AG20443 (cell line): ENCODE data around the gene FAM89A.
"Not testable (repeated sequence)": the region's sequence is repeated elsewhere in the genome, so short reads cannot be mapped to it uniquely, and the experiment has no call there.

Experiments
- DNase-seq: peaks from one replicate; pipeline ENCODE4 v3.0.0; 2012; ENCODE audit warnings: low spot score, mixed read lengths

The FAM89A gene

DNA sequence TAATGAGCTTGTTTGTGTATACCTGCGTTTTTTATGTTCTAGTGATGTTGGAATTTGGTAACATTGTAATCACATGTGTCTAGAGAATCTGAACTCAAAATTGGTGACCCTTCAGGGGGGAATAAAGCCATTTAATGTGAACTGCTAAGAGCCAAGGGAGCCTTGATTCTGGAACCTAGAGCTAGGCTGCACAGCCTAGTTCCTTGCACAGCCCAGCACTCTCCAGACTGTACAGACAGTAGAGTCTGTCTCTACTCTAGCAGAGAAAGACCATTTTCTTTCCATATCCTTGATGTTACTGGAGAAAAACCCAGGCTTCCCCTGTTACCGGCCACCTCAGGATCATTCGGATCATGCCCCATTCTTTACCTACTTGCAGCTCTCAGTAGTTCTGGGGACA lies 52.6 kb downstream of the FAM89A start:
- no peak for DNase-seq

DNA sequence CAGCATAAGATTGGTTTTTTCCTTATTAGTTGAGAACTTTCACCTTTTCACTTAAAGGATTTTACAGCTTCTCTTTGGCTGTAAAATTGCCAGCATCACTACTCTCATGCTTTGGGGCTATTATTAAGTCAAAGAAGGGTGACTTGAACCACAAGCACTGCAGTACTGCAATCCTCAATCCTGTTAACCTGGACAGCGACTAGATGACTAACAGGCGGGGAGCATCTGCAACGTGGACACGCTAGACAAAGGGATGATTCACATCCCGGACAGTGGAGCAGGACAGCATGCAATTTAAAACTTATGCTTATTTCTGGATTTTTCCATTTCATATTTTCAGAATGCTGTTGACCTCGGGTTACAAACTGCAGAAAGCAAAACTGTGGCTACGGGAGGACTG lies 53.1 kb downstream of the FAM89A start:
- DNase-seq, result no peak

DNA sequence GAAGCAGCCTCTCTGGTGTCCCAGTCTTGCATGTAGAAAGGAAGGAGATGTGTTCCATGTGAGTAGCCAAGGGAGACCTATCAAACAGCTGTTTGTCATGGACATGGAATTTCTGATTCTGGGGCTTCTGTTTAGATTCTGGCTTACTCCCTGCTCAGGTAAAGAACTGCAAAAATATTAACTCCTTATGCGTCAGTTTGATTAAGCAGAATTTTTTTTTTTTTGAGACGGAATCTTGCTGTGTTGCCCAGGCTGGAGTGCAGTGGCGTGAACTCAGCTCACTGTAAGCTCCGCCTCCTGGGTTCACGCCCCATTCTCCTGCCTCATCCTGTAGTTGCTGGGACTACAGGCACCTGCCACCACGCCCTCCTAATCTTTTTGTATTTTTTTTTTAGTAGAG lies 54.3 kb downstream of the FAM89A start:
- DNase-seq, result no peak

DNA sequence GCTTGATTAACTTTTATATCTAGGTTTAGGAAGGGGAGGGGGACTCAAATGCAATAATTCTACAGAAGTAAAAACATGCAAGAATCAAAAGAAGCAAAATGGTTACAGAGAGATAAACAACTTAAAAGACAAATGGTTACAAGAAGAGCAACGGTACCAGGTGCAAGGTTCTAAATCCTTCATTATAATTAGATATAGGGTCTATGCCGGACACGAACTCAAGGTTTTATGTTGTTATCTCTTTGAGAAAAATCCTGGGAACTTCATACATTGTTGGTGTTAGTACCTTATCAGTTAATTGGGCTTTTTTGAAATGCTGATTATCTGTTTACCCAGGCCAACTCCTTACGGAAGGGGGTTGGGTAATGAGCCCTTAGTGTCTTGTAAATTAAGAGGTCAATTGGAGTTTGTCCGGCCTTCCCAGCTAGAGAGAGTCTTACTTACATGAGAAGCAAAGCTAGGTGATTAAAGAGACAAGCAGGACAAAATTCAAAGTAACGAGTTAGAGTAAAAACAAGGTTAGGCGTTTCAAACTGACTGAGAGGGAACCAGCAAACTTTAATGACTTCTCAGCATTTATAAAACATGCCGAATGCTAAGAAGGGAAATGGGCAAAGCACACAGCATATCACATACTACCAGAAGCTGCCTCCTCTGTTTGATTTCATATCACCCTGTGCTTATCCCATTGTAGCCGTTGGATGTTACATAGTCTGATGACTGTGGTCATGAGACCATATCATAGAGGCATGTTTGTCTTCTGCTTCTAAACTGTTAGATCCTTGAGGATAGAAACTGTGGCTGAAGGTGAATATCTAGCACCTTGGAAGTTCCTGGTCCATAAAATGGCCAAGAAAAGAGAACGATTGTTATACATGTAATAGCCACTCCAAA lies 55.2 kb downstream of the FAM89A start:
- DNase-seq, result not testable (repeated sequence)

DNA sequence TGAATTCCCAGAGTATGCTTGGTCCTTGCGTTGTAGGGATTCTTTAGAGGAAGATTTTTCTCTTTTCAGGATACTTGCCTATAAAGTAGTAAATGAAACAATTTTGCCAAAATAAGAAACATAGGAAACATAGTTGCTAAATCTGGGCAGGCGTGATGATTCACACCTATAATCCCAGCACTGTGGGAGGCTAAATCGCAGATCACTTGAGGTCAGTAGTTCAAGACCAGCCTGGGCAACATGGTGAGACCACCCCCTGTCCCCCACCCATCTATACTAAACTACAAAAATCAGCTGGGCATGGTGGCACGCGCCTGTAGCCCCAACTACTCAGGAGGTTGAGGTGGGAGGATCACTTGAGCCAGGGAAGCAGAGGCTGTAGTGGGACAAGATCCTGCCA lies 56.2 kb downstream of the FAM89A start:
- no peak for DNase-seq

DNA sequence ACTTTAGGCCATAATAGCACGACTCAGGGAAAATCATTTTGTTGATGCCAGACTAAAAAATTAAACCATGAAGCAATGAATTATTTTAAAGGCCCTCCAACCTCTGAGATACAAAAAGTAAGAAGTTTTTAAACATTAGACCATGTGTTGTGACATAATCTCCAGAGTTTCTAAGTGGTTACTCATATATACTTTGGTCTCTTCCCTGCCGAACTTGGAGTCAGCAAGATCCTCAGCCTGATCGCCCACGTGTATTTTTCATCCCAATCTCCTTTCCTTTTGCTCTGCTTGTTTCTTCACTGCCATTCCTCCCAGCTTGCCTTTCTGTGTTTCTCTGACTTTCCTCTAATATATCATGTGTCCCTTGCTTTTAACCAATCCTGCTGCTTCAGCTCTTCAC lies 57.4 kb downstream of the FAM89A start:
- peak; percentile 32 for DNase-seq

DNA sequence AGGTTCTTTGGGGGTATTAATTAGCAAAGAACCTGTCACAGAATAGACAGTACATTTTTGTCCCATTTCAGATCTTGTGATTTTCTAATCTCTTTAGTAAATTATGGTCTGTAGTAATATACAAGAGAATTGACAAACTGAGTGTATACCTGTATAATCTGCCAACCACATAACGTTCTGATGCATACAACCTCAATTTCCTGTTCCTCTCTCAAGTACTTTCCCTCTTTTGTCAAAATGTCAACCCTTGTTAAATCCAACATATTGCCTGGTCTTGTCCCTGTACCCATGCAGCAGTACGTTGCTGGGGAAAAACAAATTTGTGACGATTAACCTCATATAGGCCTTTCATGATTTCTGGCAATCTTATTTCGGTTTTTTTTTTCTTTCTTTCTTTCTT lies 60.1 kb downstream of the FAM89A start:
- no peak for DNase-seq

DNA sequence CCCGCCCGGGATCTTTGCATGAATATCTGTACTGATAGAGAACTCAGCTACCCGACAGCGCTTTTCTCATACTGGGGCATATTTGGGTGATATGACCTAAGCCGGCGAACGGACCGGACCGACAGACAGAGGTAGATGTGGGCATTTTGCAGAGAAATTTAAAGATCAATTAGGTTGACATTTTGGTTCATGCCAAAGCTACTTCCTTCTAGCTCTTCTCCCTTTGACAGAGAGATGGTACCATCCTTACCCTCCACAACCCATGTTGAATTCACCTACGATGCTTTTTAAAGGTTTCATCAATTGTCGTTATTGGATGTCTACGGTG lies 60.7 kb downstream of the FAM89A start:
- no peak for DNase-seq

DNA sequence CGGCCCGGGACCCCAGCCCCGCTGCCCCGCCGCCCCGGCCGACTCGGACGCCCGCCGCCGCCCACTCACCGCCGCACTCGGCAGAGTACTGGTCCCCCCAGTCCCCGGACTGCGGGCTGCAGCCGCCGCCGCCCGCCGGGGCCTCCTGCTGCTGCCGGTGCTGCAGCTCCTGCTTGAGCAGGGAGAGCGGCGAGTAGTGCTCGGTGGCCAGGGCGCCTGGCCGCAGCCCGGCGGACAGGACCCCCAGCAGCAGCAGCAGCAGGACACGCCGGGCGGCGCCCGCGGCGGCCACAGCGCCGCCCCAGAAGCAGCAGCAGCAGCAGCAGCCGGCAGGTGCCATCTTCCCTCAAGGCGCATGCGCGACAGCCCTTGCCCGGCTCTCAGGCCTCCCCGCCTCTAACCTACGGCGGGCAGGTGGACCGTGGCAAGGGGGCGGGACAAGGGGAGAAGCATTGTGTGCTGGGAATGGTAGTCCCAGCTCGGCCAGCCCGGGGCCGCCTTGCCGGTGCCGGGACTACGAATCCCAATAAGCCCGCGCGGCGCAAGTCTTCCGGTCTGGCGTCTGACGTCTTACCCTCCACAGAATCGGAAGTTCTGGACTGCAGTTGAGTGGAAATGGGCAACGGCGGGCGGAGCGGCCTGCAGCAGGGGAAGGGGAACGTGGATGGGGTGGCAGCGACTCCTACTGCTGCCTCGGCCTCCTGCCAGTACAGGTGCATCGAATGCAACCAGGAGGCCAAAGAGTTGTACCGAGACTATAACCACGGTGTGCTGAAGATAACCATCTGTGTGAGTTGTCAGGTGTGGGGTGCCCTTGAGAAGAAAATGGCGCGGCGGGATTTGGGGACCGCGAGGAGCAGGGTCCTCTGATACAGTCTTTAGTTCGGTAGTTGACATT lies 61.3 kb downstream of the FAM89A start, which contains the start of the genes ARV1 and TTC13:
TSS of gene ARV1 (plus strand) at position 604 of the 898 bp plus-strand sequence. CDS start at position 616, 12 bp downstream.
TSS of gene TTC13 (minus strand) at position 371 of the 898 bp plus-strand sequence. CDS start at position 340, 31 bp downstream.
- peak; percentile 100 for DNase-seq

DNA sequence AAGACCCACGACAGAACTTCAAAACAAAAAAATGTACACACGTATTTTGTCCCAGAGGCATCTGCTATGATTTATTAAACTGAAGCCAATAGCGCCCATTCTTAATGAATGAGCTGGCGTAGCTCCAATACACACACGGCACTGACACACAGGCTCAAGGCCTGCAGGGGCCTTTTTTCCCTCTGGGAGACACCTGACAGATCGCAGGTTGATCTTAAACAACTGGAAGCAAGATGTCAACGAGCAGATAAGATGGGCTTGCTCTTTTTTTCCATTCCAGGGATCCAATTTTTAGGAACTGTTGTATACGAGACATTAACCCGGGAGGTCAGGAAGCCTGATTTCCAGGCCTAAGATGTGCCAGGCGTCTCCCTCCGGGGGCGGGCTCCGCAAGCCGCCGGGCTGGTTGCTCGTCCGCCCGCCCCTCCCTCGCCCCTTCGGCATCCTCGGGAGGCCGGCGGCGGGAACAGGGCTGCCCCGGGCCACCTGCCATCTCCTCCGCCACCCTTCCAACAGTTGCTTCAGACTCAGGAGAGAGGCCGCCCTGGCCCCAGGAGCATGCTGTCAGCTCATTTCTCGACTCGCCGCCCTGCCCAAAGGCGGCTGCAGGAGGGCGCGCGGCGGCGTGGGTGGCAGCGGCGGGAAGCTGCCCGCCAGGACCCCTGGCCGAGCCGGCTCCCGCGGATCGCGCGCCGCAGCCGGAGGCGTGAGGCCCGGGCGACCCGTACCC lies 62.1 kb downstream of the FAM89A start:
- peak; percentile 40 for DNase-seq

DNA sequence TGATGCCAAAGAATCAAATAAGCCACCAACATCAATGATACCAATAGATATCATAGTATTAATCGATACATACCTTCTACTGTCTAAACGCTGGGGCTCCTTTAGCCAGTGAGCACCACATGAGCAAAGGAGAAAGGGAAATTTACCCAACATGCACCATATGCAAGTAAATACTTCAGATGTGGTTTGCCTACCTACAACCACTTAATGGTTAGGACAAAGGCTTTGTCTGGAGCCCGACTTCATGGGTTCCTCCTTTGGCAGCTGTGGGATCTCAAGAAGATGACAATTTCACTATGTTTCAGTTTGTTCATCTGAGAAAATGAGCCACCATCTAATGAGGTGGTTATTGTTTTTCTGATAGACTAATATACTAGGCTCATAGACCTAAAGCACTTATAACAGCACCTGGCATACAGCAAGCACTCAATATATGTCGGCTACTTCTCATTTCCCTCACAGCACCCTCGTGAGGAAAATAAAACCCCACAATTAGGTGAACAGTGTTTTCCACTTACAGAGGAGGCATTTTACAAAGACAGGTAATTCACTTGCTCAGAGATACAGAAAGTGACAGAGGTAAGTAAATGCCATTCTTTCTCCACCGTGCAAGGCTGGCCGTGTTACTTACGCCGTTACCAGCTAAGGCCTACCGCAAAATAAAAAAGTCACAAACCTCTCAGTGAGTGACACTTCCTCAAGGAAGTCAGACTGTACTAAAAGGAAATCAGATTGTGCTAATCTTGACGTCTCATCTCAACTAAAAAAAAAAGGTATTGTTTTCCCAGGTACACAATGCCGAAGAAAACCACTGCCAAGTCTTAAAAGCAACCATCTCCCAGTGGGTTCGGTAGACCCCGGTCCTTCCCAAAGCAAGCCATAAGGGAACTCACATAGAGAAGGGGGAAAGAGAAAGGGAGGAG lies 63.0 kb downstream of the FAM89A start:
- no peak for DNase-seq

DNA sequence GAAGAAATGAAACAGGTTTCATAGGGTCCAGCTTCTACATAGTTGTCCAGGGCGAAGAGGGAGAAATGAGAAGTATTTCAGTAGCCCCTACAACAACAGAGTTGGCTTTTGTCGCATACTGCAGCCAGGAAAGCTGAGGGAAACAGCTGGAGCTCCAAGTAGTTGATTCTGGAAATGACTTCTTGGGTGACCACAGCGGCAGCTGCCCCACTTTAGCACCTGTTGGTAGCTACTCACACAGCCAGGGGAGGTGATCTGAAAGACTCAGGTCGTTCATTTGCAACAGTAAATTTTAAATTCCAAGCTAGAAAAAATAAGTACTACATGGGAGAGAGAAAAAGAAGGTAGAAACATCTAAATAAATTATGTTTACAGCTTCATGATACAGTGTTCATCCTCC lies 63.7 kb downstream of the FAM89A start:
- no peak for DNase-seq

DNA sequence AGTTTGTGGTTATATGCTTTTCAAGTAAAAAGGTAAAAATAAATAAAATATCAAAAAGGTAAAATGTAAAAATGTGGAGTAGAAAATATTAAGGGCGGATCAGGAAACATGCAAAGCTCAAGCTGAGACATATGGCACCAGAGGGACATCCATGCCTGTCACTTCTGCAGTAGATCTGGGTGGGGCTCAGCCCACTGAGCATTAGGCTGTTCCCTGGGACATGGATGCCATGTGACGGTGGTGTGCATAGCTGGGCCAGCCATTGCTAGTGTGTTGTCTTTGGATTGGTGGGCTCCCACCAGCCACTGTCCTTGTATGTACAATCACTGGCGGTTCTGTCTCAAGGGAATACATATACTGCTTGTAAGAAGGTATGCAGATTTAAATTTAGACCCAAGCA lies 64.4 kb downstream of the FAM89A start:
- no peak for DNase-seq

DNA sequence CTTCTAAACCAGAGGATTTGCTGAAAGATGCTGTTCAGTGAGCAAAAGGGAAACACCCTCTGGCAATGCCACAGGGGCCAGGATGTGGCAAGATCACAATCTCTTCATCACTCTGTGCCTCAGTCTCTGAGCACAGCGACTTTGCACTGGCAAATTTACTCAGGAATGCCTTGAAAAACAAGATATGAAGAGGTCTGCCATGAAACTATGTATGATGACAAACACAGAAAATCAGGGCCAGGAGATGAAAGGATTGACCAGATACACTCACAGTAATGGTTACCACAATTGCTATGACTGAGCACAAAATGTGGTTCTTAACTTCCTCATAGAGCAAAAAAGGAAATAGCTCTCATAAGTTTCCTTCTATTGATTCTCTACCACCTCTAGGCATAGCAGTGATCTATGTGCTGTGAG lies 67.2 kb downstream of the FAM89A start:
- DNase-seq, result peak; percentile 20

DNA sequence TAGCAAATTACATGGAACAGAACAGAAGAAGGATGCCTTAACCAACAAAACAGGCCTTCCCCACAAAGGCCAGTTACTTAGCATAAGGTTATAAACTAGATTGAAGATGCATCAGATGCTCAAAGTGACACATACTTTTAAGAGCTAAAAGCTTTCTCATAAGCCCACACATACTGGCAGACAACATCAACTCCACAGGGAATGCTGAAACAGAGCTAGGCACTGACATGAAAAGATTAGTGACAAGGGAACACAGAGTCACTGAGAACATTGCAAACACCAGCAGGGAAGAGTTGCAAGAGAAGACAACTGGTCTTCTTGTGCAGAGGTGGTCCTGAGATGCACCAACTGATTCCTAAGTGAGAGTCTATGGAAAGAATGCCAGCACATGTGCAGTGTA lies 68.3 kb downstream of the FAM89A start:
- no peak for DNase-seq

DNA sequence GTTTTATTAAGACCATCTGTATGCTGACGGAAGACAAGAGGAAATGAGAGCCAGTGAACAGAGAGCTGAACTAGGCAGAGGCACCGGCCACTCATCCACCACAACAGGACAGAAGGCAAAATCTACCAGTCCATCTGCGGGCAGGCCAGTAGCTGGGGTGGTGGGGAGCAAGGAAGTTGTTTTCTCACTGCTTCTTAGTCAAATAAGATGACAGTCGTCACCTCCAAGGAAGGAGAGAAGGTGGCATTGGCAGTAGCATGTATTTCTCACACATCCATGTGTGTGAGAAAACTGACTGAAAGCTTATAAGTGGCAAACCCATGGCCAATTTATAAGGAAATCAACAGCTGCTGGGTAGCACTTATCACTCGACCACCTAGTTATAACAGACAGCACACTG lies 69.6 kb downstream of the FAM89A start:
- no peak for DNase-seq
